Stomach (tissue), 9 donors: Measurements from ENCODE around the gene SOX6. TPM values are rescaled to one million over a fixed set of nuclear protein-coding genes. Genes with fewer than 3 reads are reported as not detected.

ENCODE experiments used
- DNase-seq, 2 donors: peaks; one replicate each; pipeline versions ENCODE4 v3.0.0 to v3.0.0-alpha.2; 2013 to 2019
- H3K27ac ChIP-seq, 5 donors: fragments of 200-600 bp in 4 of 5; sonication (generic) in 4 of 5; one replicate each; pipeline ENCODE4 v1.5.1; 2013 to 2019; ENCODE audit warnings: mild to moderate bottlenecking in 1 of 5, moderate library complexity in 1 of 5
- H3K27me3 ChIP-seq, 3 donors: fragments of 200-600 bp; sonication (generic); one replicate each; pipeline ENCODE4 v1.5.1; 2017 to 2019; ENCODE audit warnings: mixed run types in 1 of 3
- H3K36me3 ChIP-seq, 4 donors: fragments of 200-600 bp; sonication (generic); 1 replicate in 3 of 4; 2 replicates in 1 of 4; pipeline ENCODE4 v1.5.1; 2016 to 2019
- H3K4me1 ChIP-seq, 4 donors: fragments of 200-600 bp; sonication (generic); one replicate each; pipeline ENCODE4 v1.5.1; 2016 to 2019
- H3K4me3 ChIP-seq, 4 donors: fragments of 200-600 bp; sonication (generic) in 3 of 4; one replicate each; pipeline ENCODE4 v1.5.1; 2016 to 2019; ENCODE audit warnings: mild to moderate bottlenecking in 1 of 4
- H3K9me3 ChIP-seq, 4 donors: fragments of 200-600 bp; sonication (generic); one replicate each; pipeline ENCODE4 v1.5.1; 2016 to 2019
- CTCF ChIP-seq, 7 experiments: fragments of 450-650 bp in 4 of 7; fragments of 200-600 bp in 3 of 7; sonication (generic) in 3 of 7; IDR thresholded peaks; one replicate each; pipeline ENCODE4 v1.5.1; 2016 to 2019; ENCODE audit warnings: antibody characterized with exemption in 7 of 7, control low read depth in 2 of 7, mild to moderate bottlenecking in 1 of 7
- EP300 ChIP-seq: sonication (generic); formaldehyde crosslinking; IDR thresholded peaks from one replicate; pipeline ENCODE4 v1.6.1; 2017; ENCODE audit warnings: antibody characterized with exemption
- POLR2A ChIP-seq, 4 donors: fragments of 450-650 bp; IDR thresholded peaks; one replicate each; pipeline ENCODE4 v1.6.1; 2016; ENCODE audit warnings: antibody characterized with exemption in 4 of 4, control low read depth in 2 of 4, mild to moderate bottlenecking in 1 of 4, moderate library complexity in 1 of 4
- POLR2AphosphoS5 ChIP-seq, 3 donors: sonication (generic); formaldehyde crosslinking; IDR thresholded peaks; one replicate each; pipeline ENCODE4 v1.6.1; 2016; ENCODE audit warnings: antibody characterized with exemption in 3 of 3
- WGBS, 5 donors: extraction: QIAGEN DNeasy Blood & Tissue Kit in 3 of 5; methylation state at CpG; one replicate each; pipeline versions ENCODE4 v1.1.5 to v1.1.7; 2013 to 2018; 5-methylcytosine and 5-hydroxymethylcytosine counted together
- intact Hi-C: fragments of 100-400 bp; cut with DNase I; formaldehyde crosslinking; loops from one replicate; pipeline ENCODE4 v1.15.1; 2023; ENCODE audit warnings: low total_unique reads
- polyA plus RNA-seq, 3 donors: library from polyadenylated mRNA; stranded (reverse); fragments of 200-250 nt; gene quantifications; one replicate each; pipeline ENCODE4 v1.2.3, GENCODE V29; 2013
- total RNA-seq, 5 donors: library from RNA; depleted of rRNA; stranded (reverse); fragments of >200 nt; gene quantifications; one replicate each; pipeline versions ENCODE4 v1.1.0 to v1.2.3, GENCODE V29; 2014 to 2016
- donor health status: healthy with polysubstance abuse.
- donor health status: Bipolar disorder and iron deficiency.
- donor health status: healthy.

Gene SOX6
- total and polyA plus RNA-seq, 8 donors, result 1.2 to 13.6 (median 4.5) TPM

GRCh38 chr11:16373768-16374167 is 17.4 kb upstream of the SOX6 start:
- no peak for DNase-seq
- H3K36me3 ChIP-seq, result no peaks in the 10 kb centered on the region
- H3K27ac ChIP-seq, result no peak overlapping the region
- TF ChIP-seq CTCF (IDR thresholded peaks at IDR 0.05) (no peak), POLR2A (IDR thresholded peaks at IDR 0.05) (no peak), EP300 (no peak), POLR2AphosphoS5 (IDR thresholded peaks at IDR 0.05) (no peak)
- no peaks in the 10 kb centered on the region for H3K4me1 ChIP-seq
- no peaks in the 10 kb centered on the region for H3K27me3 ChIP-seq
- no peak overlapping the region for H3K4me3 ChIP-seq
- intact Hi-C loops, result no loop called here
- no peaks in the 10 kb centered on the region for H3K9me3 ChIP-seq

GRCh38 chr11:16372355-16372754 is 16.0 kb upstream of the SOX6 start:
- no peak for DNase-seq
- Histone ChIP-seq H3K27ac (no peak overlapping the region), H3K36me3 (no peaks in the 10 kb centered on the region), H3K4me1 (no peaks in the 10 kb centered on the region), H3K4me3 (no peak overlapping the region), H3K27me3 (no peaks in the 10 kb centered on the region), H3K9me3 (no peaks in the 10 kb centered on the region)
- intact Hi-C loops, result no loop called here
- TF ChIP-seq POLR2A (IDR thresholded peaks at IDR 0.05) (no peak), CTCF (IDR thresholded peaks at IDR 0.05) (no peak)
- WGBS, 5 donors, result 60 to 92% (median 87%) methylated on average over 2 of the region's 2 CpGs

GRCh38 chr11:16367252-16367651 is 10.9 kb upstream of the SOX6 start:
- Histone ChIP-seq H3K27me3 (no peaks in the 10 kb centered on the region), H3K4me1 (peaks cover 0 to 8% (median 0%) of the 10 kb centered on the region in 4 donors), H3K4me3 (no peak overlapping the region), H3K36me3 (no peaks in the 10 kb centered on the region), H3K9me3 (no peaks in the 10 kb centered on the region), H3K27ac (no peak overlapping the region)
- TF ChIP-seq POLR2A (IDR thresholded peaks at IDR 0.05) (no peak), EP300 (no peak), POLR2AphosphoS5 (IDR thresholded peaks at IDR 0.05) (no peak), CTCF (IDR thresholded peaks at IDR 0.05) (no peak)
- 91 to 100% (median 95%) methylated on average over 2 of the region's 2 CpGs for WGBS, 5 donors
- no peak for DNase-seq
- intact Hi-C loops, result no loop called here

- peak in 1 of 2 donors; percentile 42 for DNase-seq
- 44 to 62% (median 57%) methylated on average over 3 of the region's 3 CpGs for WGBS, 5 donors
- intact Hi-C loops, result no loop called here
- Histone ChIP-seq H3K27ac (no peak overlapping the region), H3K27me3 (no peaks in the 10 kb centered on the region), H3K36me3 (no peaks in the 10 kb centered on the region), H3K9me3 (no peaks in the 10 kb centered on the region), H3K4me1 (peaks cover 0 to 8% (median 0%) of the 10 kb centered on the region in 4 donors), H3K4me3 (no peak overlapping the region)
- no peak for TF ChIP-seq POLR2A (IDR thresholded peaks at IDR 0.05)
- TF ChIP-seq EP300, result no peak
- no peak for TF ChIP-seq POLR2AphosphoS5 (IDR thresholded peaks at IDR 0.05)
- TF ChIP-seq CTCF (IDR thresholded peaks at IDR 0.05), result no peak
Observed at GRCh38 chr11:16365581-16366228, 9.4 kb upstream of the SOX6 start.
